ENCODE data around the gene KIF4B.
"Not testable (repeated sequence)": the region's sequence is repeated elsewhere in the genome, so short reads cannot be mapped to it uniquely, and the experiment has no call there.

KIF4B gene

GRCh38 chr5:155006265-155006664, 7.3 kb upstream of the KIF4B start:
- not testable (repeated sequence) for DNase-seq

GRCh38 chr5:155008669-155009068, 4.9 kb upstream of the KIF4B start:
- DNase-seq, result no peak

DNA sequence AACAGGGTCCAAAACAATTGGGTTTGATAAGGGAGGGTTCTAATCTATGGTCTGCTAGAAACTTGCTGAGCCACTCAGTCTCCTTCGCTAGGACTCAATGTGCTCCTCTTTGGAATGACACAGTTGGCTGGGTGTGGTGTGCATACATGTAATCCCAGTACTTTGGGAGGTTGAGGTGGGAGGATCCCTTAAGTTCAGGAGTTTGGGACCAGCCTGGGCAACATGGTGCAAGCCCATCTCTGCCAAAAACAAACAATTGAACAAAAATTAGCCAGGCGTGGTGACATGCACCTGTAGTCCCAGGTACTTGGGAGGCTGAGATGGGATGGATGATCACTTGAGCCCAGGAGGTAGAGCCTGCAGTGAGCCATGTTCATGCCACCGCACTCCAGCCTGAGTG, 2.7 kb upstream of the KIF4B start:
- DNase-seq, result no peak

- DNase-seq, result no peak
These were observed 1.7 kb downstream of the KIF4B start for GRCh38 chr5:155015239-155015638.

- DNase-seq, result no peak
These were observed 4.1 kb downstream of the KIF4B start for GRCh38 chr5:155017610-155018009.

- no peak for DNase-seq
These were observed 6.2 kb downstream of the KIF4B start for GRCh38 chr5:155019601-155020226.

- no peak for DNase-seq
These were observed 8.3 kb downstream of the KIF4B start for GRCh38 chr5:155021842-155022241.

DNA sequence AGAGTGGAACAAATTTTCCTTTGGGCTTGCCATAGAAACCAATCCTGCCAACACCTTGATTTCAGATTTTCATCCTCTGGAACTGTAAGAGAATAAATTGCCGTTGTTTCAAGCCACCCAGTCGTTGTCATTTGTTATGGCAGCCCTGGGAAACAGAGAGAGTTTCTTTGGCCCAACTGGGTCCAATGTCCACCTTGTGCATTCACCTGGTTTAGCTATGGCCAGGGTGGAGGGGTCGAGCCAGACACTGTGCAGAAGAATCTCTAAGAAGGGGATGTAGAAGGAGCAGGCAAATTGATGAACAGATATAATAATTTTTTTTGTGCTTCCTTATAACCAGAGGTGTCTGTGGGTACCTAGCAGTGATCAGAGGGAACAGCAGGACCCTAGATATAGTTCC, 9.8 kb downstream of the KIF4B start:
- DNase-seq, result no peak

GRCh38 chr5:155024015-155024414, 10.5 kb downstream of the KIF4B start:
- DNase-seq, result no peak

GRCh38 chr5:155025895-155026294, 12.3 kb downstream of the KIF4B start:
- DNase-seq, result no peak

DNA sequence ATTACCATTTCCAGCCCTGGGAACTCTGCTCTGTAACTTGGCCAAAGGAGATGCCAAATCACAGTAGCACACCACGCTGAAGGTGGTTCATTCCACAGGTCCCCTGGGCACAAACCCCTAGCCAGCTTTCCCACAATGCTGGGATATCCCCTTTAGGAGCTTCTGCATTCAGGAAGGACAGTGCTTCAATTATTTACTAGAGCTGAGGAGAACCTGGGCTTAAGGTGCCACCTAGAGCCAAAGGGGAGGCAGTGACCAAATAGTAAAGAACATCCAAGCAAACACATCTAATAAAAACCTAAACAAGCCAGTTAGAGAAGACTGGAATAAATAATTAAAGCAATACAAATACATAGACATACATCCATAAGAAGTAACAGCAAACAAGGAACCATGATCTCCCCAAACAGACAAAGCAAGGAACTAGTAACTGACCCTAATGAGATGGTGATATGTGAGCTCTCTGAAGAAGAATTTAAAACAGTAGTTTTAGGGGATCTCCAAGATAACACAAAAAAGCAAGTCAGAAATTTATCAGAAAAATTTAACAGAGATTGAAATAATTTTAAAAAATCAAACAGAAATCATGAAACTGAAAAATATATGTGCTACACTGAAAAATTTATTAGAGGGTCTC, 14.6 kb downstream of the KIF4B start:
- DNase-seq, result peak in 1 of 3 experiments; percentile 6

DNA sequence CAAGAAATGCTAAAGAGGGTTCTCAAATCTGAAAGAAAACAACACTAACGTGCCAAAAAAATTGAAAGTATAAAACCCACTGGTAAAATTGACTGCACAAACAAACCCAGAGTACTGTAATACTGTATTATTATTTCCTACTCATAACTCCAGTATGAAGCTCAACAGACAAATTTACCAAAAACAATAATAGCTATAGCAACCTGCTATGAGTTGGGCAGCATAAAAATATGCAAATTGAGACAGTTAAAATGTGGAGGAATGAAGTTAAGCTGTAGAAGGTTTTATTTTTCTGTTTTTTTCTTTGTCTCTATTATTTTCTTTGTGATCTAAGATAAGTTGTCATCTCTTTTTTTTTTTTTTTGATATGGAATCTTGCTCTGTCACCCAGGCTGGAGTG, 15.7 kb downstream of the KIF4B start:
- no peak for DNase-seq

DNA sequence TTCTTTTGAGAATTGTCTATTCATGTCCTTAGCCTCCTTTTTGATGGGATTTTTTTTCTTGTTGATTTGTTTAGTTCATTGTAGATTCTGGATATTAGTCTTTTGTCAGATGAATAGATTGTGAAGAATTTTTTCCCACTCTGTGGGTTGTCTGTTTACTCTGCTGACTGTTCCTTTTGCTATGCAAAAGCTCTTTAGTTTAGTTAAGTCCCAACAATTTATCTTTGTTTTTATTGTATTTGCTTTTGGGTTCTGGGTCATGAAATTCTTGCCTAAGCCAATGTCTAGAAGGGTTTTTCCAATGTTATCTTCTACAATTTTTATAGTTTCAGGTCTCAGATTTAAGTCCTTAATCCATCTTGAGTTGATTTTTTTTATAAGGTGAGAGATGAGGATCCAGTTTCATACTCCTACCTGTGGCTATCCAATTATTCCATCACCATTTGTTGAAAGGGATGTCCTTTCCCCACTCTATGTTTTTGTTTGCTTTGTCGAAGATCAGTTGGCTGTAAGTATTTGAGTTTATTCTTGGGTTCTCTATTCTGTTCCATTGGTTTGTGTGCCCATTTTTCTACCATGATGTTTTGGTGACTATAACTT, 20.7 kb downstream of the KIF4B start:
- not testable (repeated sequence) for DNase-seq

DNA sequence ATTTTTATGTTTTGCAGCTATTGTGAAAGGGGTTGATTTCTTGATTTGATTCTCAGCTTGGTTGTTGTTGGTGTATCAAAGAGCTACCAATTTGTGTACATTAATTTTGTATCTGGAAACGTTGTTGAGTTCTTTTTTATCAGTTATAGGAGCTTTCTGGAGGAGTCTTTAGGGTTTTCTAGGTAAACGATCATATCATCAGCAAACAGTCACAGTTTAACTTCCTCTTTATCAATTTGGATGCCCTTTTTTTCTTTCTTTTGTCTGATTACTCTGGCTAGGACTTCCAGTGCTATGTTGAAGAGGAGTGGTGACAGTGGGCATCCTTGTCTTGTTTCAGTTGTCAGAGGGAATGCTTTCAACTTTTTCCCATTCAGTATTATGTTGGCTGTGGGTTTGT, 21.5 kb downstream of the KIF4B start:
- not testable (repeated sequence) for DNase-seq

DNA sequence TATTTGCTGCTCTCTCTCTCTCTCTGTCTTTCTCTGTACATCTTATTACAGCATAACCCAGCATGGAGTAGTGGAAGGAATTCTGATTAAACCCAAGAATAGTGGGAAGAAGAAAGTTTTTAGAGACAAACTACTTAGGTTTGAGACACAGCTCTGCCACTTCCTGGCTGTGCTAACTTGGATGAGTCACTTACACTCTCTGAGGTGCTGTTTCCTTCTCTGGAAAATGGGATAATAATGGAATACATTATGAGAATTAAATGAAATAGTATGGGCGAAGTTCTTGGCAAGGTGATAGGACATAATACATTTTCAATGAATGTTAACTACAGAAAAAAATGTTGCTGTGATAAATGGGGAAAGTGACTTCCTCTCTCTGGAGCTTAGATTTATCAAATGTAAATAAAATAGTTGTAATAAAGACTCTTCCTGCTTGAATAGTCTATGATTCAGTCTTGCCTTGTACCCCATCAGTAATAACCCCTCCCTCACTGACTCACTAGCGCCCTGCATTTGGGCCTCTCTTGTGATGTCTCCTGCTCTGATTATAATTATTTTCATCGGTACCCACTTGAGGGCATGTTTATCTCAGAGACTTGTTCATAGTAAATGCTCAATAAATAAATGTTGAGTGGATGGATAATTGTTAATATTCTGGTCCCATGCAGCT, 27.6 kb downstream of the KIF4B start:
- no peak for DNase-seq

GRCh38 chr5:155044591-155044990, 31.0 kb downstream of the KIF4B start:
- DNase-seq, result no peak

DNA sequence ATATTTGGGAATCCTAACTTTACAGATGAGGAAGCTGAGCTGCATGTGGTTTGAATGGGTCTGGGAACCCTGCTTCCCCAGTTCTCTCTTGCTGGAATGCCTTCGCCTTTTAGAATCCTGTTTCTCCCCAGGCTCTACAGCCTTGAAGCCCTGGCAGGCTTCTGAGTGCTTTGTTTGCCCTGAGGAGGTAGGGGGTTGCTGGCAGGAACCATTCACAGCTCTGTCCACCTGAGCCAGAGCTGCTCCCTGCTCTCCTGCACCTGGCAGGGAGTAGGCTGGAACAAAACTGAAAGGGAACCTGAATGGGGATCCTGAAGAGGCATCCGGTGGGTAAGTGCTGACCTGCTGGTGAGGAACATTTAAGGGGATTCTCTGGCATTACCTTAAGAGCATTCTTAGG, 33.0 kb downstream of the KIF4B start:
- DNase-seq, result peak; percentile 35 to 63 (median 41)

GRCh38 chr5:155047818-155048217, 34.3 kb downstream of the KIF4B start:
- no peak for DNase-seq

DNA sequence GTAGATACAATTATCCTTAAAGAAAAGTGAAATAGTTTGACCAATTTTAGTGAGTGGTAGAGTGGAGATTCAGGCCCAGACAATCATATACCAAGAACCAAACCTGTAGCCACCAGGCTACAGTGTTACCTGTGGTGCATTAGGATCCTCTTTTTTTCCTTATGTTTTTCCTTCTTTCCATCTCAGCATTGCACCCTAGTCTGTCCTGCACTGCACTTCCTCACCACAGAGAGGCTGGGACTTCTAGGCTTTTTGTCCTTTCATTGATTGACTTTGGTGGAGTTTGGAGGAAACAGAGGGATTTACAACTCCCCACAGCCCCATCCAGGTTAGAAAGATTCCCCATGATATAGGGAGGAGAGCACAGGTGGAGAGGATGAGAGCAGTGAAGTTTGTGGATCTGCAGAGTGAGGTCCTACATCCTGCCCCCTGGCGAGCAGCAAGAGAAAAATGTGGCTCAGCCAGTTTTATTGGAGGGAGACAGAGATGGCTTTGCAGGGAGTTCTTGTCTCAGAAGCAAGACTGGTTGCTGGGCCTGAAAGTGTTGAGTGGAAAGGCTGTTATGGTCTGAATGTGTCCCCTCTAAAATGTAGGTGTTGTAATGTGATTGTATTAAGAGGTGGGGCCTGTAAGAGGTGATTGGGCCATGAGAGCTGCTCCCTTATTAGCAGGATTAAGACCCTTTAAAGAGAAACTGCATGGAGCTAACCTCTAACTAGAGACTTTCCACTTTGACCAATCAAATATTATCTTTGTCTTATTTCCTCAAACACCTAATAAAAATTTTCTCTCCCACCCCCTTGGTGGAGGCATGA, 36.2 kb downstream of the KIF4B start:
- no peak for DNase-seq

DNA sequence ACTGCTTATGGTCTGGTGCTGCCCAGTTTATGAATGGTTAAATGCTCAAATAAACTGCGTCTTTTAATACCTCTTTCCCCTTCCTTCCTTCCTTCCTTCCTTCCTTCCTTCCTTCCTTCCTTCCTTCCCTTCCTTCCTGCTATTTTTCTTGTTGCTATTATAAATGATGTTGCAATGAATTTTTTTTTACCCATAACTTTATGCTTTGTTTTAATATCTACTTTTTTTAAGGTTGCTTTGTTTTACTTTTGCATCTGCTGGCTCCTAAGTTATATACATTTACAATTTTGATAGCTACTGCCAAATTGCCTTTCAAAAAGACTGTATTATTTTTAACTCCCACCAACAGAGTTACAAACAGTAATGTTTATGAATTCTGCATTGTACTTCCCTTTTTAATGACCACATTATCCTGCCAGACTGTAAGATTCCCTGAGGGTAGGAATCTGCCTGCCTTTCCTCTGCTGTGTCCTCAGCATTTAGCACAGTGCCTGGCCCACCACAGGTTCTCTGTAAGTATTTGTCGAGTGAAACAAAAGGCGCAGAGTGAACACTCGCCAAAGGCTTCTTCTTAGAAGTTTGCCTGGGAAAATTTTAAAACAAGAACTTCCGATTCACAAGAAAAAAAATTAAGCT, 36.9 kb downstream of the KIF4B start:
- DNase-seq, result peak in 1 of 3 experiments; percentile 17

GRCh38 chr5:155052532-155052931, 39.0 kb downstream of the KIF4B start:
- DNase-seq, result no peak

DNA sequence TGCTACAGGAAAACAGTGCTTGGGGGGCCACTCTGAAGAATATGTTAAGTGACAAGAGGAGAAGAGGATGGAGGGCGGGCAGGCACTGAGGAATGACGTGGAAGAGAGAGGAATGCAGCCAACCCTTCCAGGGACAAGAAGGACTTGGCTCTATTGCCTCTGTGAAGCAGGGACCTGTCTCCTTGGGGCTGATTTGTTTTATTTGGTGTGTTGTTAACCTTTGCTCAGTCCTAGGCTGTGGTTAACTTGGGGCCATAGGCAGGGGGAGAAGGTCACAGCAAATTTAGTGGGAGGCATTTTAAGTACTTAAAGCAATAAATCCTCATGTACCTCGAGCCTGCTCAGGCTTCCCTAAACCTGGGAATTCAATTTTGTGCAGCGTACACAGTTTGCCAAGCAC, 39.9 kb downstream of the KIF4B start:
- no peak for DNase-seq

All from NCI-H1417 (cell line).